HG03565 (cell line): ENCODE data around the gene KANSL1.
A peak's percentile ranks its signal among the peaks of the same experiment; 100 is the strongest.

ENCODE experiments used
- ATAC-seq: cut with Tn5 transposase; IDR thresholded peaks from one replicate; pipeline ENCODE4 v1.9.1; 2021; ENCODE audit warnings: mild to moderate bottlenecking, moderate library complexity; ENCODE audit not compliant: unreplicated experiment

Gene KANSL1

GRCh38 chr17:46141645-46142044, 51.6 kb downstream of the KANSL1 start:
- ATAC-seq = no peak

GRCh38 chr17:46140645-46141197, 52.5 kb downstream of the KANSL1 start:
- no peak for ATAC-seq

- ATAC-seq = no peak
These were observed 53.6 kb downstream of the KANSL1 start for GRCh38 chr17:46139432-46140210.

GRCh38 chr17:46138473-46138872, 54.8 kb downstream of the KANSL1 start:
- ATAC-seq = no peak

GRCh38 chr17:46136820-46137219, 56.4 kb downstream of the KANSL1 start:
- ATAC-seq = no peak

DNA sequence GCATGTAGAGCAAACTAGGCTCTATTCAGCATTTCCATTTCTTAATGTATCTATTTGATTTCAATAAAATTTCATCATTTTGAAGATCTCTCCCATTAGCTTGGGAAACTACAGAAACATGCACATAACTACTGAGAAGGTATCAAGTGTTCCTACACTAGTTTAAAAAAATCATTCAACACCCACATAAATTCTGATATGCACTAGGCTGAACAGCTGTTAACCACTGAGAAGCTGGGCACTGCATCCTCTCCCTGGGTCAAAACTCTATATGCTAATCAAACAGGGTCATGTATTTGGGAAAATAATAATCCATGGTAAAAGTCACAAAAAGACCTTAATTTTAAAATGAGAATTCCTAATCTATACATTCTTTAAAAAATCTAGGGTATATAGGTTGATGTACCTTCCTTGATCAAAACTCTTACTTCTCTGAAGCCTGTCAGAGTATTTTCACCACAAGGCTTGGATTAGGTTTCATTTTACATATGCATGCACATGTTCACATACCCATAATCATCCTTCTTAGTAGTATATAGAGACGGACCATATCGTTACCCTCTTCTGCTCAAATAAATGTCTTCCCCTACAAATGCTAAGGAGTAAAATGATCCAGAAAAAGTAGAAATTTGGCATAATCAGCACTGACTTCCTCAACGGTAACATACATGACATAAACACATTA, 57.2 kb downstream of the KANSL1 start:
- ATAC-seq = no peak

DNA sequence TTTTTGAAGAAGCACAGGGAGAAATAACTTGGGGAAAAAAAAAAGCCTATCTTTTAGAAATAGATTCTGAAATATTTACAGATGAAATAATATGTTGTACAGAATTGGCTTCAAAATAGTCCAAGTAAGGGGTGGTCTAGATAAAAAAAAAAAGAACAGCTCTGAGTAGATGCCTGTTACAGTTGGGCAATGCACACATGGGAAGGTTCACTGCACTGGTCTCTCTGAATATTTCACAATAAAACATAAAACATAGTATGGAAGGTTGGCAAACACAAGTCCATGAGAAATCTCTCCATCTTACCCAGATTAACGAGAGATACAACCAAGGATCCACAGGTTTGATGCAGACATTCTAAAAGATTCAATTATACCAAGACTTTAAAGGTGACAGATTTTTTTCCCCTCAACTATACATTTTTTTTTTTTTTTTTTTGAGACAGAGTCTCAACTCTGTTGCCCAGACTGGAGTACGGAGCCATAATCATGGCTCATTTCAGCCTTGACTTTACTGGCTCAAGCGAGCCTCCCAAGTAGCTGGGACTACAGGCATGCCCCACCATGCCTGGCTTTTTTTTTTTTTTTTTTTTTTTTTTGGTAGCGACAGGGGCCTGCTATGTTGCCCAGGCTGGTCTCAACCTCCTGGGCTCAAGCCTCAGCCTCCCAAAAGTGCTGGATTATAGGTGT, 58.0 kb downstream of the KANSL1 start:
- ATAC-seq = no peak

DNA sequence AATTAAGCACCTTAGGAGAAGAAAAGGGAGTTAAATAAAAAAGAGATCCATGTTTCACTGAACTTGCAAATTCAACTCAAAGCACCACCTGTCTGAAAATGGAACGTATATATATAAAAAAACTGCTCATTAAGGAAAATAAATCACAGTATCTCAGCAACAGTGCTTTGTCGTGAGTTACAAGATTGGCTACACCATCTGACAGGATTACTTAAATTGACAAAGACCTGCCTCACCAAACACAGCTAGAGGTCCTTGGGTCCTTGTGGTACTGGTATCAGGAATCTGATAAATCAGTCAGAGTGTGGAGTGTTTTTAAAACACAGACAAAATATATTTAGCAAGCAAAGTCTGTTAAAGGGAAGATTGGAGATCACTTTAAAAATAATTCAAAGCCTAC, 63.9 kb downstream of the KANSL1 start:
- ATAC-seq = no peak

DNA sequence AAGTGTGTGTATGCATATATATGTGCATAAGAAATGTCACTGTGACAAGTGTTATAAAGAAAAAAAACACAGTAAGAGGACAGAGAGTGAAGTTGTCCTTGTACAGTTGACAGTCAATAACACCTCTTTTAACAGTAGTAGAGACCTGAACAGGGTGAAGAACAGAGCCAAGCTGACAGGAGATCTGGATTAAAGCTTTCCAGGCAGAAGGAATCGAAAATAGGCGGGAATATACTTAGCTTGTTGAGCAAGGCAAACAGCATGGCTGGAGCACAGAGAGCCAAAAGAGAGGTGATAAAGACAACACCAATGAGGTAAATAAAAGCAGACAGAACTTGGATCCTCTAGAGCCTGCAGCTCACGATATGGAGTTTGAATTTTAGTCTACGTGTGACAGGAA, 64.8 kb downstream of the KANSL1 start:
- ATAC-seq = no peak

DNA sequence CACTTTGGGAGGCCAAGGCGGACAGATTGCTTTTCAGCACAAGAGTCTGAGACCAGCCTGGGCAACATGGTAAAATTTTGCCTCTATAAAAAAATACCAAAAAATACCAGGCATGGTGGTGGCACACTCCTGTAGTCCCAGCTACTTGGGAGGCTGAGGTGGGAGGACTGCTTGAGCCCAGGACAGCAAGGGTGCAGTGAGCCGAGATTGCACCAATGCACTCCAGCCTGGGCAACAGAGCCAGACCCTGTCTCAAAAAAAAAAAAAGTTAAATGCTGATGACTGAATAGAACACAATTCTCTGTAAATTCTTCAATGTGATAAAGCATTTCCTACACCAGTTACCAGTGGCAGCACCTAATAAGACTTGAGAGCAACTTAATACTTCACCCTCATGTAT, 65.7 kb downstream of the KANSL1 start:
- ATAC-seq = no peak

DNA sequence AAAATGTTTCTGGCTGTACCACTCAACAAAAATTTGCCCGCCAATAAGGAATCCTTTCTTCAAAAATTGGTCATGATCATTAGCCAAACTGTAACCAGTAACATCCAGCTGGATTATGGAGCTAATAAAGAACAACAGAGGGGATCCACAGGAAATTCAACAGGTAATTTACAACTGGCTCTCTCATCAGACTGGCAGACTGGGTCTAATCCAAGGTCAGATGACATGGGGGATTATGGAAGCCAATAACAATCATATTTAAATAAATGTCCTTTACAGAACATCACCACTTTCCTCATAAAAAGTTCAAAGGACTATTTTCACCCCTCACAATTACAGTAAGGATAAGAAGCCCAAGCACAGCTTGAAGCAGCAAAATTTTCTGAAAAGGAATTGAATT, 66.4 kb downstream of the KANSL1 start:
- ATAC-seq = no peak

- ATAC-seq = no peak
These were observed 67.4 kb downstream of the KANSL1 start for GRCh38 chr17:46125831-46126230.

DNA sequence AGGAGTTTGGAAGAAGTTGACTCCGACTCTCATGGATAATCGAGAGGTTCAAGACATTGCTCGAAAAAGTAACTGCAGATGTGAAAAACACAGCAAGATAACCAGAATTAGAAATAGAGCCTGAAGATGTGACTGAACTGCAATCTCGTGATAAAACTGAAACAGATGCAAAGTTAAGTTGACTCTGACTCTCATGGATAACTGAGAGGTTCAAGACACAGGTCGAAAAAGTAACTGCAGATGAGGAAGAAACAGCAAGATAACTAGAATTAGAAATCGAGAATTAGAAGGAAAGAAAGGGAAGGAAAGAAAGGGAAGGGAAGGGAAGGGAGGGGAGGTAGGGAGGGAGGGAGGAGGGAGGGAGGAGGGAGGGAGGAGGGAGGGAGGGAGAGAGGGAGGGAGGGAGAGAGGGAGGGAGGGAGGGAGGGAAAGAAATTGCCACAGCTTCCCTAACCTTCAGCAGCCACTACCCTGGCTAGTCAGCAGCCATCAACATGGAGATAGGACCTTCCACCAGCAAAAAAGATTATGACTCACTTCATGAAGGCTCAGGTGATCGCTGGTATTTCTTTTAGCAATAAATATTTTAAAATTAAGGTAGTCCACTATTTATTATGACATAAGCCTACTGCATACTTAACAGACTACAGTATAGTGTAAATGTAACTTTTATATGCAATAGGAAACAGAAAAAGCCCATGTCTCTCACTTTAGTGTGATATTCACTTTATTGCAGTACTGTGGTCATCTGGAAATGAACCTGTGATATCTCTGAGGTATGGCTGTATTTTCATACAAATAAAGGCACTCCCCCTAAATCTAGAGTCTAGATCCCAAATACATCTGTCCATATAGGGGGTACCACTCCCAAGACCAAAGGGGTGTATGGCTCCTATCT, 68.3 kb downstream of the KANSL1 start:
- no peak for ATAC-seq

- ATAC-seq = no peak
These were observed 69.6 kb downstream of the KANSL1 start for GRCh38 chr17:46123607-46124006.

- ATAC-seq = no peak
These were observed 70.8 kb downstream of the KANSL1 start for GRCh38 chr17:46122486-46122871.

- ATAC-seq = peak; percentile 45
These were observed 71.3 kb downstream of the KANSL1 start for GRCh38 chr17:46121841-46122485.

DNA sequence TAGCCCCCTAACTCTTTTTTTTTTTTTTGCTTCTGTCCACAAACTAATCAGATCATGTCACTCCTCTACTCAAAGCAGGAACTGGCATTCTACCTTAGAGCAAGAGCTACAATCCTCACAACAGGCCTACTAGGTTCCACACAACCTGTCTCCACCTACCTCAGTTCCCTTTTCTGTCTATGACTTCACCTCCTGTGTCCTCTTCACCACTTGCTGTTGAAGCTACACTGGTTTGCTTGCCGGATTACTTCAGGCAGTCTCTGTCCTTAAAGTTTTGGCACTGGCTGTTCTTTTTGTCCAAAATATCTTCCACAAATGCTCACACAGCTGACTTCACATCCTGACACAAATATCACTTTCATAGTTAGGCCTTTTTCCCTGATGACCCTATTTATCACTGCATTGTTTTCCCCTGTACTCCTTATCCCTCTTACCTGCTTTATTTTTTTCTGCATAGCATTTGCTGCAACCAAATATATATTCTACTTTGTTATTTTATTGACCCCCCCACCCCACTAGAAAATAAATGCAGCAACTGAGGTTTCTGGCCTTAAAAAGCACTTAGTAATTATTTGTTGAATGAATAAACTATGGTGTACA, 72.0 kb downstream of the KANSL1 start:
- ATAC-seq = no peak

GRCh38 chr17:46120537-46120936, 72.7 kb downstream of the KANSL1 start:
- ATAC-seq = no peak

GRCh38 chr17:46120078-46120477, 73.2 kb downstream of the KANSL1 start:
- no peak for ATAC-seq

- ATAC-seq = no peak
These were observed 74.3 kb downstream of the KANSL1 start for GRCh38 chr17:46118964-46119363.
